Measurements from ENCODE around the gene TCP11L1.
A peak's percentile ranks its signal among the peaks of the same experiment; 100 is the strongest.

Gene TCP11L1

DNA sequence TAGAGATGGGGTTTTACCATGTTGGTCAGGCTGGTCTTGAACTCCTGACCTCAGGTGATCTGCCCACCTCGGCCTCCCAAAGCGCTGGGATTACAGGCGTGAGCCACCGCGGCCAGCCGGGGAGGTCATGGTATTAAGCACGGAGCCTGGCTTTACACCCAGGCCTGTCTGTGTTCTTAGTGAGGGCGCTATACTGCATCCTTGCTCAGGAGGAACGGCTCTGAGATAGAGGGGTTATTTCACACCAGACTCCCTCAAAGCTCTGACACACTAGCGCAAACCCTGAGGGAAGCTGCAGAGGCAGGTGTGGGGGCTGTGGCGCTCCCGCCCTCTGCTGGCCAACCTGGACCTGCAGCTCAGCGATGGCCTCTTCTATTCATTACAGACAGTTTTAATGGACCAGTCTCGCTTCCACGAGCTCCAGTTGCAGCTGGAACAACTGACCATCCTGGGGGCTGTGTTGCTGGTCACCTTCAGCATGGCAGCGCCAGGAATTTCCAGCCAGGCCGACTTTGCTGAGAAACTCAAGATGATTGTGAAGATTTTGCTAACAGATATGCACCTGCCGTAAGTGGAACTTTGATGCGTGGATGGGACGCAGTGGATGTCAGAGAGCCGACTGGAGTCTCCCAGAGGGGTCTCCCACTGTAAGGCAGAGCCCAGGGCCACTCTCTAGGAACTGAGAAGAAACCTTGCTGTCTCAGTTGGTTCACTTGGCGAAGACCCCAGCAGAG, 26.2 kb downstream of the TCP11L1 start:
- no peaks in the 10 kb centered on the region for H3K9me3 ChIP-seq (ENCODE audit: control insufficient read depth, low read length)

DNA sequence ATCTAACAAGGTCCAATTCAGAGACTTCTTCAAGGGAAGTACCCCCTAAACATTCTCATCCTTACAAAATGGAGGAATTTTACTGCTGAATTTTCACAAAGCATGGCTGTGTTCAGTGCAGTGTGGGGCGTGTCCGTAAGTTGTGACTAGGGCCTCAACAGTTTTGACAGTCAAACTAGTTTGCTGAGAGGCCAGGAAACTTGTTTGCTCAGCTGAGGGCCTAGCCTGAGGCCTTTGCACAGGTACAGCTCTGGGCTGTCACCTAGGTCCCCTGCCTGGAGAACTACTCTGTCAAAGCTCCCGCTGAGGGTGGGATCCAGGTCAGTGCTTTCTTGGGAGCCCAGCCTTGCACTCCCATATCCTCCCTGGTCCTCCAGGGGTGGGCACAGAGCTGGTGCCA, 27.9 kb downstream of the TCP11L1 start:
- Histone ChIP-seq H2BK12ac (ENCODE audit: low read length in 2 of 2) (no peak overlapping the region), H3K4me2 (ENCODE audit: low read length, poor library complexity, severe bottlenecking) (no peak overlapping the region), H3K23ac (ENCODE audit: low read length in 2 of 2) (no peak overlapping the region), H4K8ac (ENCODE audit: low read length) (no peak overlapping the region), H2BK5ac (ENCODE audit: low read depth, low read length, poor library complexity, severe bottlenecking) (no peak overlapping the region), H3K4ac (ENCODE audit: low read depth in 1 of 2, low read length in 2 of 2) (no peak overlapping the region), H3K9ac (ENCODE audit: low read length) (no peak overlapping the region), H3K18ac (ENCODE audit: low read depth in 1 of 2, low read length in 2 of 2) (no peak overlapping the region), H3K4me3 (ENCODE audit: insufficient read depth in 1 of 2, low read depth in 1 of 2, low read length in 2 of 2) (no peak overlapping the region), H3K4me1 (ENCODE audit: control insufficient read depth, insufficient read depth, low read depth, low read length) (peaks cover 2% of the 10 kb centered on the region), H2AK5ac (ENCODE audit: low read length, severe bottlenecking) (no peak overlapping the region), H2BK120ac (ENCODE audit: low read depth, low read length) (no peak overlapping the region), H3K36me3 (ENCODE audit: control insufficient read depth in 1 of 2, insufficient read depth in 2 of 2, low read depth in 1 of 2, low read length in 2 of 2) (peaks cover 62 to 68% of the 10 kb centered on the region in 2 experiments), H3K79me1 (replicated peaks; ENCODE audit: low read length, poor library complexity, severe bottlenecking) (peaks cover 29% of the 10 kb centered on the region), H2BK15ac (ENCODE audit: low read depth, poor library complexity, severe bottlenecking) (peak overlapping the region; percentile 45), H3K9me3 (ENCODE audit: control insufficient read depth, low read length) (no peaks in the 10 kb centered on the region), H4K91ac (ENCODE audit: low read length) (no peak overlapping the region), H3K27me3 (ENCODE audit: control insufficient read depth in 1 of 2, insufficient read depth in 1 of 2, low read length in 2 of 2) (no peaks in the 10 kb centered on the region), H2AFZ (ENCODE audit: low read depth, low read length) (no peak overlapping the region), H3K14ac (ENCODE audit: low read length in 2 of 2) (no peak overlapping the region), H3K27ac (ENCODE audit: low read length, poor library complexity, severe bottlenecking) (no peak overlapping the region)
- 97% methylated on average over 3 of the region's 3 CpGs for WGBS
- DNase-seq, result no peak

More for the DNA sequence above, 26.2 kb downstream of the TCP11L1 start:
- no peak overlapping the region for H3K4me2 ChIP-seq (ENCODE audit: low read length, poor library complexity, severe bottlenecking)
- no peak overlapping the region for H2AK5ac ChIP-seq (ENCODE audit: low read length, severe bottlenecking)
- no peak overlapping the region for H2AFZ ChIP-seq (ENCODE audit: low read depth, low read length)
- H3K4me1 ChIP-seq (ENCODE audit: control insufficient read depth, insufficient read depth, low read depth, low read length), result peaks cover 6% of the 10 kb centered on the region
- peak overlapping the region; percentile 30 for H4K8ac ChIP-seq (ENCODE audit: low read length)
- H3K79me1 ChIP-seq (replicated peaks; ENCODE audit: low read length, poor library complexity, severe bottlenecking), result peaks cover 28% of the 10 kb centered on the region
- no peak overlapping the region for H3K9ac ChIP-seq (ENCODE audit: low read length)
- H2BK120ac ChIP-seq (ENCODE audit: low read depth, low read length), result no peak overlapping the region
- H4K91ac ChIP-seq (ENCODE audit: low read length), result no peak overlapping the region
- no peak overlapping the region for H3K27ac ChIP-seq (ENCODE audit: low read length, poor library complexity, severe bottlenecking)
- 63% methylated on average over 22 of the region's 22 CpGs for WGBS
- no peak overlapping the region for H3K4me3 ChIP-seq (ENCODE audit: insufficient read depth in 1 of 2, low read depth in 1 of 2, low read length in 2 of 2)
- no peak overlapping the region for H2BK12ac ChIP-seq (ENCODE audit: low read length in 2 of 2)
- peaks cover 50 to 59% of the 10 kb centered on the region in 2 experiments for H3K36me3 ChIP-seq (ENCODE audit: control insufficient read depth in 1 of 2, insufficient read depth in 2 of 2, low read depth in 1 of 2, low read length in 2 of 2)
- no peak overlapping the region for H3K23ac ChIP-seq (ENCODE audit: low read length in 2 of 2)
- H3K4ac ChIP-seq (ENCODE audit: low read depth in 1 of 2, low read length in 2 of 2), result no peak overlapping the region
- peak; percentile 64 for DNase-seq
- H3K14ac ChIP-seq (ENCODE audit: low read length in 2 of 2), result no peak overlapping the region
- no peaks in the 10 kb centered on the region for H3K27me3 ChIP-seq (ENCODE audit: control insufficient read depth in 1 of 2, insufficient read depth in 1 of 2, low read length in 2 of 2)
- H3K18ac ChIP-seq (ENCODE audit: low read depth in 1 of 2, low read length in 2 of 2), result no peak overlapping the region
- no peak overlapping the region for H2BK15ac ChIP-seq (ENCODE audit: low read depth, poor library complexity, severe bottlenecking)
- H2BK5ac ChIP-seq (ENCODE audit: low read depth, low read length, poor library complexity, severe bottlenecking), result no peak overlapping the region

DNA sequence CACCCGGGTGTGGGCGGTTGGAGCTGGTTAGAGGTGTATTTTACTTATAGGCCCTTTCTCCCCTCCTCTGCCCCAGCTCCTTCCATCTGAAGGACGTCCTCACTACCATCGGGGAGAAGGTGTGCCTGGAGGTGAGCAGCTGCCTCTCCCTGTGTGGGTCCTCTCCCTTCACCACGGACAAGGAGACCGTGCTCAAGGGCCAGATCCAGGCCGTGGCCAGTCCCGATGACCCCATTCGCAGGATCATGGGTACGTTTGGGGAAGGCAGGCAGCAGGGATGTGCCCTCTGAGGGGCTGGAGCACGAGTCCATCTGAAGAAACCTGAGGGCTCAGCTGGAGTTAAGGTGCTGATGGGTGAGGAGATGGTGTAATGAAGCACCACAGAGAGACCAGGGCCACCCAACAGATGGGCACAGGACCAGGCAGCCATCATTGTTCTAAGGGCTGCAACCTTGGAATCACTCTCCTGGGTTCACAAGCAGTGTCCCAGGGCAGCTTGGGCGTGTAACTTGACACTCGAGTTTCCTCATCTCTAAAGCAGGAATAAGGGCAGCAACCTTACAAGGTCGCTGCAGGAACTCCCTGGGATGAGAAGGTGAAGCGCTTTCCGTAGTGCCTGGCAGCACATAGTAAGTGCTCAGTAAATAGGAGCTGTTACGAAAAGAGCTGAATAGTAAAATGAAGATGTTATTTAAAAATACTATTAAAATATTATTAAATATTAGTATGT, 29.4 kb downstream of the TCP11L1 start:
- Histone ChIP-seq H3K4ac (ENCODE audit: low read depth in 1 of 2, low read length in 2 of 2) (no peak overlapping the region), H2AK5ac (ENCODE audit: low read length, severe bottlenecking) (no peak overlapping the region), H2BK5ac (ENCODE audit: low read depth, low read length, poor library complexity, severe bottlenecking) (no peak overlapping the region), H3K27me3 (ENCODE audit: control insufficient read depth in 1 of 2, insufficient read depth in 1 of 2, low read length in 2 of 2) (no peaks in the 10 kb centered on the region), H3K4me2 (ENCODE audit: low read length, poor library complexity, severe bottlenecking) (no peak overlapping the region), H2BK120ac (ENCODE audit: low read depth, low read length) (no peak overlapping the region), H4K8ac (ENCODE audit: low read length) (no peak overlapping the region), H3K79me1 (replicated peaks; ENCODE audit: low read length, poor library complexity, severe bottlenecking) (peaks cover 27% of the 10 kb centered on the region), H3K9me3 (ENCODE audit: control insufficient read depth, low read length) (no peaks in the 10 kb centered on the region), H3K4me3 (ENCODE audit: insufficient read depth in 1 of 2, low read depth in 1 of 2, low read length in 2 of 2) (no peak overlapping the region), H4K91ac (ENCODE audit: low read length) (no peak overlapping the region), H3K36me3 (ENCODE audit: control insufficient read depth in 1 of 2, insufficient read depth in 2 of 2, low read depth in 1 of 2, low read length in 2 of 2) (peaks cover 64 to 78% of the 10 kb centered on the region in 2 experiments), H2BK12ac (ENCODE audit: low read length in 2 of 2) (no peak overlapping the region), H3K9ac (ENCODE audit: low read length) (no peak overlapping the region), H3K4me1 (ENCODE audit: control insufficient read depth, insufficient read depth, low read depth, low read length) (peaks cover 4% of the 10 kb centered on the region), H3K27ac (ENCODE audit: low read length, poor library complexity, severe bottlenecking) (no peak overlapping the region), H2BK15ac (ENCODE audit: low read depth, poor library complexity, severe bottlenecking) (no peak overlapping the region), H3K23ac (ENCODE audit: low read length in 2 of 2) (no peak overlapping the region), H3K14ac (ENCODE audit: low read length in 2 of 2) (no peak overlapping the region), H2AFZ (ENCODE audit: low read depth, low read length) (no peak overlapping the region), H3K18ac (ENCODE audit: low read depth in 1 of 2, low read length in 2 of 2) (no peak overlapping the region)
- 96% methylated on average over 16 of the region's 17 CpGs for WGBS
- DNase-seq, result no peak

DNA sequence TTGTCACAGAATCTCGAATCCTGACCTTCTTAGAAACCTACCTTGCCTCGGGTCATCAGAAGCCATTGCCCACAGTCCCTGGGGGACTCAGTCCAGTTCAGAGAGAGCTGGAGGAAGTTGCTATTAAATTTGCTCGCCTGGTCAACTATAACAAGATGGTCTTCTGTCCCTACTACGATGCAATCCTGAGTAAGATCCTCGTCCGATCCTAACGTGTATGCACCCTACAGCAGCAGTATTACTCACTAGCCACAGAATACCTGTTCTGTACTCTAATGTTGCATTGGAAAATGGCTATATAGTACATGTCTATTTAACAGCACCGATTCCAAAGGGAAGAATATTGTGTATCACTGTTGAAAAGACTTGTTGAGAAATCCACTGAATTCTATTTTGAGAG, 33.1 kb downstream of the TCP11L1 start:
- no peak overlapping the region for H2BK120ac ChIP-seq (ENCODE audit: low read depth, low read length)
- 93% methylated on average over 4 of the region's 8 CpGs for WGBS
- peaks cover 60 to 87% of the 10 kb centered on the region in 2 experiments for H3K36me3 ChIP-seq (ENCODE audit: control insufficient read depth in 1 of 2, insufficient read depth in 2 of 2, low read depth in 1 of 2, low read length in 2 of 2)
- H3K27me3 ChIP-seq (ENCODE audit: control insufficient read depth in 1 of 2, insufficient read depth in 1 of 2, low read length in 2 of 2), result no peaks in the 10 kb centered on the region
- no peaks in the 10 kb centered on the region for H3K9me3 ChIP-seq (ENCODE audit: control insufficient read depth, low read length)
- no peak overlapping the region for H3K18ac ChIP-seq (ENCODE audit: low read depth in 1 of 2, low read length in 2 of 2)
- H3K9ac ChIP-seq (ENCODE audit: low read length), result no peak overlapping the region
- no peak overlapping the region for H4K8ac ChIP-seq (ENCODE audit: low read length)
- no peak overlapping the region for H3K23ac ChIP-seq (ENCODE audit: low read length in 2 of 2)
- peaks cover 2% of the 10 kb centered on the region for H3K4me1 ChIP-seq (ENCODE audit: control insufficient read depth, insufficient read depth, low read depth, low read length)
- H3K4me3 ChIP-seq (ENCODE audit: insufficient read depth in 1 of 2, low read depth in 1 of 2, low read length in 2 of 2), result no peak overlapping the region
- peaks cover 14% of the 10 kb centered on the region for H3K79me1 ChIP-seq (replicated peaks; ENCODE audit: low read length, poor library complexity, severe bottlenecking)
- H4K91ac ChIP-seq (ENCODE audit: low read length), result no peak overlapping the region
- no peak overlapping the region for H3K14ac ChIP-seq (ENCODE audit: low read length in 2 of 2)
- no peak overlapping the region for H2AFZ ChIP-seq (ENCODE audit: low read depth, low read length)
- H2BK5ac ChIP-seq (ENCODE audit: low read depth, low read length, poor library complexity, severe bottlenecking), result no peak overlapping the region
- H2BK12ac ChIP-seq (ENCODE audit: low read length in 2 of 2), result no peak overlapping the region
- H3K4ac ChIP-seq (ENCODE audit: low read depth in 1 of 2, low read length in 2 of 2), result no peak overlapping the region
- H2BK15ac ChIP-seq (ENCODE audit: low read depth, poor library complexity, severe bottlenecking), result no peak overlapping the region
- no peak overlapping the region for H3K27ac ChIP-seq (ENCODE audit: low read length, poor library complexity, severe bottlenecking)
- no peak overlapping the region for H2AK5ac ChIP-seq (ENCODE audit: low read length, severe bottlenecking)
- no peak for DNase-seq
- no peak overlapping the region for H3K4me2 ChIP-seq (ENCODE audit: low read length, poor library complexity, severe bottlenecking)
